Activated CD4-positive, alpha-beta T cell treated with anti-CD3 and anti-CD28 coated beads, Interleukin-2, amount 10 ng/mL, durations not matched to agents 24 days and 14 days (primary cell): ENCODE results near the gene TRIM29. TPM values are rescaled to one million over a fixed set of nuclear protein-coding genes. Genes with fewer than 3 reads are reported as not detected.
A peak's percentile ranks its signal among the peaks of the same experiment; 100 is the strongest.

Experiments
- DNase-seq: peaks from one replicate; pipeline ENCODE4 v3.0.0; 2022
- H3K27ac Mint-ChIP-seq: one replicate; pipeline ENCODE4 v1.8.0; 2022; ENCODE audit warnings: mild to moderate bottlenecking, mixed read lengths
- H3K27me3 Mint-ChIP-seq: one replicate; pipeline ENCODE4 v1.8.0; 2022; ENCODE audit warnings: mixed read lengths
- H3K36me3 Mint-ChIP-seq: one replicate; pipeline ENCODE4 v1.8.0; 2022; ENCODE audit warnings: low read depth, mild to moderate bottlenecking, mixed read lengths
- H3K4me1 Mint-ChIP-seq: one replicate; pipeline ENCODE4 v1.8.0; 2021; ENCODE audit warnings: mixed read lengths
- H3K4me3 Mint-ChIP-seq: one replicate; pipeline ENCODE4 v1.8.0; 2022; ENCODE audit warnings: mild to moderate bottlenecking, moderate library complexity, mixed read lengths
- H3K9me3 Mint-ChIP-seq: one replicate; pipeline ENCODE4 v1.8.0; 2021; ENCODE audit warnings: mixed read lengths
- intact Hi-C: fragments of 100-400 bp; cut with micrococcal nuclease; formaldehyde crosslinking; loops from one replicate; pipeline ENCODE4 v1.15.1; 2023
- total RNA-seq: library from RNA; stranded (reverse); gene quantifications from 2 replicates; pipeline ENCODE4 v1.2.3, GENCODE V29; 2022

The TRIM29 gene
- total RNA-seq, 1 donor from 2014 or later: not detected

GRCh38 chr11:120179057-120179672 lies 41.3 kb upstream of the TRIM29 start:
- Mint-ChIP-seq H3K4me1 (no peaks in the 10 kb centered on the region), H3K27ac (no peak overlapping the region), H3K4me3 (no peak overlapping the region), H3K36me3 (no peaks in the 10 kb centered on the region), H3K9me3 (no peaks in the 10 kb centered on the region), H3K27me3 (peaks cover 16% of the 10 kb centered on the region)
- intact Hi-C loops: no loop called here
- no peak for DNase-seq

DNA sequence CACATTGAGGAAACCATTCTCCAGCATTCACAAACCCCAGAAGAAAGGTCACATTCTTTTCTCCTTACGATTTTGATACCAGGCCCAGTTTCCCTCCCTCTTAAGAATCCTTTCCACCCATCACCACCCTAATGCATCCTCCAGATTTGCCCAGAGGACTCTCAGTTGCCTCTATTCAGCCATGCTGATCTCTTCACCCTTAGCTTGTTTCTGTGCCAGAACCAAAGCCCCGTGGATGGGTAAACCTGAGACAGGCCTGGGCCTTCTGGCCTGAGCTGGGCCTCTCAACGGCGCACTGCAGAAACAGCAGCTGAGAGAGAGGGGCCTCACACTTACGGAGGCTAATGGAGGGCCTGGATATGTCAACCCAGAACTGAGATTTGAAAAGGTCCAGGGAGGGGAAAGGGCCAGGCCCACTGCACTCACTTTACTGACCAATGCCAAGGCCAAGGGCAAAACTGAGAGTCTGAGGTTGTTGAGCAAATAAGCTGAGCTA lies 40.7 kb upstream of the TRIM29 start:
- Mint-ChIP-seq H3K9me3 (no peaks in the 10 kb centered on the region), H3K27ac (no peak overlapping the region), H3K27me3 (peaks cover 22% of the 10 kb centered on the region), H3K36me3 (no peaks in the 10 kb centered on the region), H3K4me1 (no peaks in the 10 kb centered on the region), H3K4me3 (no peak overlapping the region)
- DNase-seq: no peak
- intact Hi-C loops: no loop called here

DNA sequence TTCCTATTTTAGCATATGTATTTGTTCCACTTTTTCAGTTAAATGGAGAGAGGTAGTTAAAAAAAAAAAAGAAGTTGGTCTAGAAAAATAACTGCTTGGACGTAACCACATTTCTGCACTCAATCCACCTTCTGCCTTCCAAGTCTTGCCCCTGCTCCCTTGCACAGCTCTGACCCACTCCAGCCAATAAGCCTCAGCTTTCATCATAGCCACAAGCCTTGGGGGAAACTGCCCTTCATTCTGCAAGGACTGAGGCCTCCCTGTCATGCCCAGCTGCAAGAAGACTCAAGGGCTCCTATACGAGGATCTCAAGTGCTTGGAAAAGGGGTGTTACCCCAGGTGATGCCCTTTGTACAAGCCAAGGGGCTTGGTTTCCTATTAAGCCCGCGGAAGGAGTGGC lies 37.0 kb upstream of the TRIM29 start:
- Mint-ChIP-seq H3K27me3 (peaks cover 50% of the 10 kb centered on the region), H3K4me3 (no peak overlapping the region), H3K27ac (no peak overlapping the region), H3K4me1 (no peaks in the 10 kb centered on the region), H3K9me3 (no peaks in the 10 kb centered on the region), H3K36me3 (no peaks in the 10 kb centered on the region)
- intact Hi-C loops: no loop called here
- peak; percentile 43 for DNase-seq

- no peaks in the 10 kb centered on the region for H3K9me3 Mint-ChIP-seq
- no peak overlapping the region for H3K27ac Mint-ChIP-seq
- H3K4me1 Mint-ChIP-seq: peaks cover under 1% of the 10 kb centered on the region
- no peak overlapping the region for H3K4me3 Mint-ChIP-seq
- H3K36me3 Mint-ChIP-seq: no peaks in the 10 kb centered on the region
- intact Hi-C loops: no loop called here
- DNase-seq: peak; percentile 47
- H3K27me3 Mint-ChIP-seq: peaks cover 51% of the 10 kb centered on the region
Measured at GRCh38 chr11:120173807-120174206, 35.9 kb upstream of the TRIM29 start.

GRCh38 chr11:120173019-120173705 lies 35.2 kb upstream of the TRIM29 start:
- H3K9me3 Mint-ChIP-seq: no peaks in the 10 kb centered on the region
- peak; percentile 44 for DNase-seq
- no peaks in the 10 kb centered on the region for H3K36me3 Mint-ChIP-seq
- H3K4me1 Mint-ChIP-seq: peaks cover 4% of the 10 kb centered on the region
- H3K4me3 Mint-ChIP-seq: no peak overlapping the region
- H3K27me3 Mint-ChIP-seq: peaks cover 57% of the 10 kb centered on the region
- intact Hi-C loops: no loop called here
- no peak overlapping the region for H3K27ac Mint-ChIP-seq

DNA sequence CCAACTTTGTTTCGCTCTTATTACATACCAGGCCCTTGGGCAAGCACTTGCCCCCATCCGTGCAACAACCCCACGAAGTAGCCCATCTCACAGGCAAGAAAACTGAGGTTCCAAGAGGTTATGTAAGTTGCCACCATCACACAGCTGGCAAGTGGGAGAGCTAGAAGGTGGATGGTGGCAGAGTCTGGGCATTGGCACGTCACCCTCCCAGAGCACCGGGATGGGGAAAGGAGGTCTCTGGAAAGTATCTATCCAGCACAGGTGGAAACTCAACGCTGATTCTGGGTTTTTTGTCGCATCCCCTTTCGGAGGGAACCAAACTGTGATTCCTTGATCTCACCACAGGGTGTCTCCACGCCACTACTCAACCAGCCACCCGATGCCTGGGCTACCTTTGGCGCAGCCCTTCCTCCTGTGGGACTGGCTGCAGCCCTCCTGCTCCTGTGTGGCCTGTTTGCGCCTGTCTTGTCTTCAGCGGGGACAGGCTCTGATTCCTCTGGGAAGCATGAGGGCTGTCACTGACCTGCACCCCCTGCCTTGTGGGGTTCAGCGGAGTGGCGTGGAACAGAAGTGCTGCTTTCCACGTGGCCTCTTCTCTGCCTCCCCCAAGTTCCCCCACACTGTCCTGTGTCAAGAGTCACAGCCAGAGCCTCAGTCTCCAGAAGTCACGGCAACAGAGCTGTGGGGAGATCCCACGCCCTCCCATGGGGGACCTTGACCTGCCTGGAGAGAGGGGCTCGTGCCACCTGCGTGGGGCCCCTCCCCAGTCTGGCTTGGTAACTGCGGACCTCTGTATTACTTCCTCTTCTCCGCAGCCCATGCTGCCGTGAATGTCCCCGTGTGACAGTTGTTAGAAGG lies 34.4 kb upstream of the TRIM29 start:
- no peaks in the 10 kb centered on the region for H3K9me3 Mint-ChIP-seq
- H3K36me3 Mint-ChIP-seq: no peaks in the 10 kb centered on the region
- peaks cover 66% of the 10 kb centered on the region for H3K27me3 Mint-ChIP-seq
- peaks cover 4% of the 10 kb centered on the region for H3K4me1 Mint-ChIP-seq
- intact Hi-C loops: loop anchor here (1.0 kb wide), 2 partner anchors 58 to 131 kb away; no protein-coding TSS in a partner anchor
- no peak overlapping the region for H3K4me3 Mint-ChIP-seq
- peak; percentile 85 for DNase-seq
- no peak overlapping the region for H3K27ac Mint-ChIP-seq

DNA sequence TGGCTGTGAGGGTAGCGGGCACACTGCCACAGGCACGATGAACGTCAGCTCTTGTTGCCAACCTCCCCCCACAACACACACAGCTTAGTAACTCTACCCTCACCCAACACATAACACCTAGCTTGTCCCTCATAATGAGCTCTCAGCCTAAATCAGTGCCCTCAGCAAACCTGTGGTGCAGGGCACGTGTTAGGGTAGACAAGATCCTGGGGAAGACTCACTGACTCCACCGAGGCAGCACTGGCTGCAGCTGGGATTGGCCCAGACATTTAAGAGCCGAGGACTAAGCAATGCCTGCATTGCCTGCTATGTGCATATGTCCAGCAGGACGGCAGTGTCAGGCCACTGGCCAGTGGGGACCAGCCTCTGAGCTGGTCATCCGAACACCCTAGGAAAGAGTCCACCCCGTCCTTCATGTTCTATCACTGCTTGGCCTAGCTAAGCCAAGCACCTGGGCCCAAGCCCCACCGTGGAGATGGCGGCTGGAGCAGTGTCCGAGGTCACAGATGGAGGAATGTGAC lies 32.9 kb upstream of the TRIM29 start:
- intact Hi-C loops: no loop called here
- Mint-ChIP-seq H3K4me1 (peaks cover 4% of the 10 kb centered on the region), H3K9me3 (no peaks in the 10 kb centered on the region), H3K36me3 (no peaks in the 10 kb centered on the region), H3K4me3 (no peak overlapping the region), H3K27ac (no peak overlapping the region), H3K27me3 (peaks cover 72% of the 10 kb centered on the region)
- DNase-seq: peak; percentile 54

DNA sequence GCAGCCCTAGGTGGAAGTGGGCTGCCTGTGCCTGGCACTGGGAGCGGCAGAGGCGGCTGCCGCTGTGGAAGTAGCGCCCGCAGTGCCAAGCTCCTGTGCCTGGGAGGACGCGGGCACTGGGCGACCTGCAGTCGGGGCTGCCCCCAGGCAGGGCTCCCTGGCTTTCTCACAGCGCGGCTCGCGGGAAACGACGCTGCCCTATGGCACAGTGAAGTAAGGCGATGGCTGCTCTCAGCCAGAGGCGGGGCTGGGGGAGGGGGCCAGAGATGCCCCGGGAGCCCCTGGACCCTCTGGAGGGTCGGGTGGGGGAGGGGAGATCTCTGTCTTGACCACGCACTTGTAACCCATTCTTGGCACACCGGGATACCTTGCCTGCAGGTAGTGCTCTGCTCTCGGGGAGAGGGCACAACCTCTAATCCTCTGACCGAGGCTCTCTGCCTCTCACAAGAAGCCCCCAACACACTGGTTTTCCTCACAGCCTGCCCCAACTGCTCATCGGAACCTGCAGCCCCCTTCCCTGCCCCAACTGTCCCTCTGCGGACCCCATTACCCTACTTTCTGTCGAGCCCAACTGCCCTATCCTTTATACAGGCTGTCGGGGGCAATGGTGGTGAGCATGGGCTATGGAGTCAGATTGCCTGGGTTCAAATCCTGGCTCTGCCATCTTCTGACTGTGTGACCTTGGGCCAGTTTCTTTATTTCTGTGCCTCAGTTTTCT lies 32.2 kb upstream of the TRIM29 start:
- Mint-ChIP-seq H3K27ac (no peak overlapping the region), H3K4me3 (no peak overlapping the region), H3K4me1 (peaks cover 4% of the 10 kb centered on the region), H3K36me3 (no peaks in the 10 kb centered on the region), H3K27me3 (peaks cover 73% of the 10 kb centered on the region), H3K9me3 (no peaks in the 10 kb centered on the region)
- DNase-seq: peak; percentile 53
- intact Hi-C loops: loop anchor here (1.0 kb wide), 1 partner anchor 441 kb away; the partner anchor contains the start of gene NECTIN1

DNA sequence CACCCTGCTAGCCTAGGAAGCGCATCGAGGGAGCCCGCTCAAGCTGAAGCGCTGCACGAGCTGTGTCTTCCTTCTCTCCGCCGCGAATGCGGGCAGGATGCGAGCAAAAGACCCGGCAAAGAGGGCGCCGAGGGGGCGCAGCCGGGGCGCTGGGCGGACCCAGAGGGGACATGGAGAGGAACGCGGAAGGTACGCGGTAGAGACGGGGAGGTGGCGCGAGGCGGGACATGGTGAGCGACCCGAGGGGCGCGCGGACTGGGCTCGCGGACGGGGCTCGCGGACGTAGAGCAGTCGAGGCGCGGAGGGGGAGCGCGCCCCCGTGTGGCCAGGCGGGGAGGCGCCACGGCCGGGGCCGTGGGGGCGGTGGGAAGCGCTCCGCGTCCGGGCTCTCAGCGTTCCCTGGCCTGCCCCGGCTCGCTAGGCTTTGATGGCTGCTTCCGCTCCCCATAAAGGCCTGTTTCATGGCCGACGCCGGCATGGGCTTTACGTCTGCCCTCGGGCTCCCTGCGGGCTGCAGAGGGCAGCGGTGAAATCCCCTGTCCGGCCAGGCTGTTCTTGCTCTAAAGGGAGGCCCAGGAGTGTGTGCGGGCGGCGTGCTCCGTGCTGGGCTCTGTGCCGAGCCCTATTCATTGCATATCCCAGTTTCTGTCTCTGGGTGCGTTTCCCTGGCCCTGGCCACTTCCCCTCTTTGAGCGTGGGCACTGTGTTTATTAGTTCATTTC lies 31.2 kb upstream of the TRIM29 start:
- Mint-ChIP-seq H3K4me3 (peak overlapping the region; percentile 77), H3K27me3 (peaks cover 72% of the 10 kb centered on the region), H3K36me3 (no peaks in the 10 kb centered on the region), H3K27ac (no peak overlapping the region), H3K9me3 (no peaks in the 10 kb centered on the region), H3K4me1 (peaks cover 4% of the 10 kb centered on the region)
- peak; percentile 91 for DNase-seq
- intact Hi-C loops: loop anchor here (1.0 kb wide), 1 partner anchor 440 kb away; the partner anchor contains the start of gene NECTIN1

DNA sequence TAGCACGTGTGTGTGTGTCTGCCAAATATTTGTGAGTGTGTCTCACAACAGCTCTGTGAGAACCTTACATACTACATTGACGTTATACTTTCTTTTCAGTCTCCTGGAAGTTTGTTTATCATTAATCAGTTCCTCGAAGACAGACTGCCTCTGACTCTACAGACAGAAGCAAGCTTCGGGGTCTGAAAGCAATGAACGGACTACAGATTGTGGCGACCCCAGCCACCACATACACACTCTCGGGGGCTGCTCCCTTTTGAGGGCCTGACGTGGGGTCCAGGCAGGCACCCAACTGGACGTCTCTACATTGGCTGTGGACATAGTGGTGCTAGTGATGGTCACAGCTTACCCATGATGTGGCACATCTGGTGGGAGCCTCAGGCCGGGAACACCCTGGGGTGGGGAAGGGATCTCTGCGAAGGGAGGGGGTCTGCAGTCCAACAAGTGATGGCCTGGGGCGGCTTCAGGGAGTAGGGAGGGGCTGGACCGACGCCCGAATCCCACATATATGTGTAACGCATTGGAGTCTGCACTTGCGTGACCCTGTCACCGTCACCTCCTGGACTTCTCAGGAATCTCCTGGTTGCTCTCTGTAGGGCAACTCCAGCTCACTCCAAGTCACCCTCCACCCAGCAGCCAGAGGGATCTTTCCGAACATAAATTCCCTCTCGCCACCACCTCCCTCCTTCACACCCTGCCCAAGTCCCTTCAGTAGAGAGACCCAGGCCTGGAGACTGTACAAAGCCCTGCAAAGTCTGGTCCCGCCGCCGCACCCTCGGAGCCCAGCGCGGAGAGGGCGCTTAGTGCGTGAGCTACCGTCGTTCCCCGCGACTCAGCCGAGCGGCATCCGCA lies 30.4 kb upstream of the TRIM29 start:
- Mint-ChIP-seq H3K4me1 (peaks cover 4% of the 10 kb centered on the region), H3K27ac (no peak overlapping the region), H3K36me3 (no peaks in the 10 kb centered on the region), H3K27me3 (peaks cover 67% of the 10 kb centered on the region), H3K9me3 (no peaks in the 10 kb centered on the region), H3K4me3 (peak overlapping the region; percentile 77)
- intact Hi-C loops: no loop called here
- DNase-seq: peak; percentile 50

- Mint-ChIP-seq H3K4me1 (peaks cover 4% of the 10 kb centered on the region), H3K27me3 (peaks cover 62% of the 10 kb centered on the region), H3K9me3 (no peaks in the 10 kb centered on the region), H3K36me3 (no peaks in the 10 kb centered on the region), H3K4me3 (no peak overlapping the region), H3K27ac (no peak overlapping the region)
- intact Hi-C loops: no loop called here
- peak; percentile 46 for DNase-seq
Measured at GRCh38 chr11:120167659-120168058, 29.7 kb upstream of the TRIM29 start.

DNA sequence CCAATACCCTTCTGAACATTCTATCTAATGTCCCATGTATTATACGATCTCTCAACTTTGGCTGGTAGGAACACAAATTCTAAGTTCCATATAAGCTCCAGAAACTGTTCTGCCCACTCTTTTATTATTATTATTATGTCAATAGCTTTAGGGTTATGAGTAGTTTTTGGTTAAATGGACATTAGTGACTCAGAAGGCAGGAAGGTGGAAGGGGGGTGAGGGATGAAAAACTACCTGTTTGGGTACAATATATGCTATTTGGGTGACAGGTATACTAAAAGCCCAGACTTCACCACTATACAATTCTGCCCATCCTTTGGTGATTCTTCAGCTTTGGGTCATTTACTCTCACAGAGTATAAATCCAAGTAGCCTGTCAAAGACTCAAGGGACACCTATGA lies 22.5 kb upstream of the TRIM29 start:
- Mint-ChIP-seq H3K36me3 (no peaks in the 10 kb centered on the region), H3K9me3 (no peaks in the 10 kb centered on the region), H3K27me3 (peaks cover 38% of the 10 kb centered on the region), H3K4me1 (no peaks in the 10 kb centered on the region), H3K4me3 (no peak overlapping the region), H3K27ac (no peak overlapping the region)
- DNase-seq: no peak
- intact Hi-C loops: no loop called here
